SJSA1 (cell line): ENCODE results near the gene PEPD. TPM values are rescaled to one million over a fixed set of nuclear protein-coding genes. Genes with fewer than 3 reads are reported as not detected.
A peak's percentile ranks its signal among the peaks of the same experiment; 100 is the strongest.
"Not testable (repeated sequence)": the region's sequence is repeated elsewhere in the genome, so short reads cannot be mapped to it uniquely, and the experiment has no call there.

Experiments
- DNase-seq, 2 experiments: peaks; one replicate each; pipeline ENCODE4 v3.0.0-alpha.2; 2015 to 2020; ENCODE audit warnings: low spot score in 2 of 2, low read depth in 1 of 2
- H3K27ac ChIP-seq: fragments of 250-450 bp; sonication (Bioruptor Pico); 2 replicates; pipeline ENCODE4 v1.5.1; 2020; ENCODE audit warnings: mild to moderate bottlenecking, moderate library complexity
- H3K27me3 ChIP-seq: fragments of 250-450 bp; sonication (Bioruptor Pico); replicated peaks from 2 replicates; pipeline ENCODE4 v1.5.1; 2020; ENCODE audit warnings: mild to moderate bottlenecking, moderate library complexity
- H3K36me3 ChIP-seq: fragments of 250-450 bp; sonication (Bioruptor Pico); 2 replicates; pipeline ENCODE4 v1.5.1; 2020; ENCODE audit warnings: mild to moderate bottlenecking
- H3K4me1 ChIP-seq: fragments of 250-450 bp; sonication (Bioruptor Pico); replicated peaks from 2 replicates; pipeline ENCODE4 v1.6.1; 2021; ENCODE audit warnings: mild to moderate bottlenecking
- H3K4me3 ChIP-seq: fragments of 250-450 bp; sonication (Bioruptor Pico); 2 replicates; pipeline ENCODE4 v1.5.1; 2020; ENCODE audit warnings: mild to moderate bottlenecking
- H3K9me3 ChIP-seq: fragments of 250-450 bp; sonication (Bioruptor Pico); replicated peaks from 2 replicates; pipeline ENCODE4 v1.5.1; 2020; ENCODE audit warnings: mild to moderate bottlenecking
- total RNA-seq: library from RNA; depleted of rRNA; stranded (reverse); fragments of >200 nt; shearing (Covaris generic); gene quantifications from 2 replicates; pipeline ENCODE4 v1.2.3, GENCODE V29; 2014

Gene PEPD
- total RNA-seq, 1 experiment from 2014 or later: 137 TPM

DNA sequence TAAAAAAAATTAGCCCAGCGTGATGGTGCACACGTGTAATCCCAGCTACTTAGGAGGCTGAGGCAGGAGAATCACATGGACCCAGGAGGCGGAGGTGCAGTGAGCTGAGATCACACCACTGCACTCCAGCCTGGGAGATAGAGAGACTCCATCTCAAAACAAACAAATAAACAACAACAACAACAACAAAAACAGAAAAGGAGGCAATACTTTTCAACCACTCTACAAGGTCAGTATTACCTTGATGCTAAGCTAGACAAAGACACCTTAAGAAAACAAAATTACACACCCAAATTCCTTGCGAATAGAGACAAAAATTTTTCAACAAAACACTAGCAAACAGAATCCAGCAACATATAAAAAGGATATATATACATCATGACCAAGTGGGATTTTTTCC lies 39.7 kb downstream of the PEPD start:
- Histone ChIP-seq H3K4me3 (no peak overlapping the region), H3K27me3 (no peaks in the 10 kb centered on the region), H3K27ac (no peak overlapping the region), H3K4me1 (peaks cover 17% of the 10 kb centered on the region), H3K9me3 (peaks cover 8% of the 10 kb centered on the region), H3K36me3 (peaks cover 42% of the 10 kb centered on the region)
- DNase-seq: no peak

GRCh38 chr19:33479570-33479969 lies 42.0 kb downstream of the PEPD start:
- H3K36me3 ChIP-seq: peaks cover 46% of the 10 kb centered on the region
- not testable (repeated sequence) for DNase-seq, H3K27ac ChIP-seq, H3K9me3 ChIP-seq, H3K4me3 ChIP-seq, H3K27me3 ChIP-seq
- H3K4me1 ChIP-seq: peaks cover 40% of the 10 kb centered on the region

GRCh38 chr19:33477781-33478180 lies 43.8 kb downstream of the PEPD start:
- peaks cover 44% of the 10 kb centered on the region for H3K36me3 ChIP-seq
- H3K4me3 ChIP-seq: no peak overlapping the region
- no peaks in the 10 kb centered on the region for H3K27me3 ChIP-seq
- peaks cover 58% of the 10 kb centered on the region for H3K4me1 ChIP-seq
- H3K9me3 ChIP-seq: peaks cover 8% of the 10 kb centered on the region
- peak; percentile 89 for DNase-seq
- peak overlapping the region; percentile 96 for H3K27ac ChIP-seq

- Histone ChIP-seq H3K36me3 (peaks cover 56% of the 10 kb centered on the region), H3K27ac (peak overlapping the region; percentile 96), H3K4me3 (no peak overlapping the region), H3K27me3 (no peaks in the 10 kb centered on the region), H3K9me3 (peaks cover 8% of the 10 kb centered on the region), H3K4me1 (peaks cover 62% of the 10 kb centered on the region)
- DNase-seq: peak in 1 of 2 experiments; percentile 43
Measured at GRCh38 chr19:33476151-33476707, 45.4 kb downstream of the PEPD start.

DNA sequence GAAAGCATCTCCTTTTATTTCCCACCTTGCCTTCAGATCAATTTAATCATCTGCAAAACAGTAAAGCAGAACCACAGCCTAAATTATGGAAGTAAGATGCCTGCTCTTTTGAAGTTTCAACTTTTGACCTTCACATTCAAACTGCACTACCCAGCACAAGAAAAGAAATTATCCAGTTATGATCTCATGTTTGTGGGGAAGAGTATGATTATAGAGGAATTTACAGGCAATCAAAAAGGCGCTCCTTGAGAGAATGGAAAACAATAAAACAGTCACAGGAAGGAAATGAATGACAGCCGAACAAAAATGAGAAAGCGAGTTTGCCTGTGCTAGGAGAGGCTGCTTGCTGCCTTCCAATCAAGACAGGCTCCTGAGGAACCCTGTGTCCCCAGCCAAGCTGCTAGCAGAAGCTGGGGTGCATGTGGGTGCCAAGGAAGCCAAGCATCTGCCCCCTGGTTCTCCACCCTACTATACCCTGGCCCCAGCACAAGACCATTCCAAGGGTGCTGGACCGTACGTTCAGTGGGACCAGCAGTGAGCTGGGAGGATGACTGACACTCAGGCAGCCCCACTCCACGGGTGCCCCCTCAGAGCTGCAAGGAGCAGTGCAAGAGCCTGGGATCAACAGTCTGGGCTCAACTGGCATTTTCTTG lies 47.8 kb downstream of the PEPD start:
- Histone ChIP-seq H3K9me3 (peaks cover 1% of the 10 kb centered on the region; the same call in 1 of the 2 replicates), H3K27ac (peak overlapping the region; percentile 98), H3K36me3 (peaks cover 42% of the 10 kb centered on the region), H3K4me1 (peaks cover 62% of the 10 kb centered on the region), H3K27me3 (no peaks in the 10 kb centered on the region), H3K4me3 (no peak overlapping the region)
- DNase-seq: peak; percentile 44 to 86

DNA sequence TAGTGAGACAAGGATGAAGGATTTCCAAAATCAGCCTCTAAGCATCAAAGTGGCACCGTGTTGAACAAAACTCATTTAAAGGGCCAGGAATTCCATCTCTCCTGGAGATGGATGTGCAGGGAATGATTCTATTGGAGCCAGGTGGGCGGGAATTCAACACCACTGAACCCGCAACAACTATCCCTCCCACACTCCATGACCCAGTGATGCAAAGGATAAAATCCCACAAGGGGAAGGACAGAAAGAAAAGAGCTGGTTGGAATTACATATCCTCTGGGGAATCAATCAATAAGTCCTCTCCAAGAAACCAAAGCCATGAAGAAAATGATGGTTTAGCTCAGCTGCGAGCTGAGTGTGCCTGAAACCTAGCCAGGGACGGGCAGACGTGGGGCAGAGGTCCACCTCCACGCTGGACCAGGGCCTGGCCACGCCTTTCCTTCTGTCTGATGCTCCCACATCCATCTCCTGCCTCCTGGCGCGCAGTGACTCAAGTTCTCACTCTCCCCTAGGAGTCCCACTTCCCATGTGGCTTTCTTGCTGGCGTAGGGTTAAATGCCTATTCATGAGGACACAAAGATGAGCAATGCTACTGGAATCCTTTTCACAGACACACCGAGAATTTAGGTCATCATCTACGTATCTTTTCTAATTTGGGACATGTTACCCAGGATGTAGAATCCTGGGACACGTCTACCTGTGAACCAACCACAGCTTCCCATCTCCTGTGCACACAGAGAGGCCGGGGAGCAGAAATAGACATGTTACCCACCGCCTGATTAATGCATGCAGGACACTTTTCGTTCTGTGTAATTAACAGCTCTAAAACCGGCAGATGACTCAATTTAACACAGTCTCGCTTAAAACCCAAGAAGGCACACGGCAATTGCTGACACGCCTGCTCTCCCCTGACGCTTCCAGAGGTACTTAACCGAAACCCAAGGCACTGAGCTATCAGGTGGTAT lies 48.6 kb downstream of the PEPD start:
- peaks cover 56% of the 10 kb centered on the region for H3K4me1 ChIP-seq
- peaks cover 39% of the 10 kb centered on the region for H3K36me3 ChIP-seq
- H3K27ac ChIP-seq: peak overlapping the region; percentile 98
- peak; percentile 91 to 94 for DNase-seq
- H3K4me3 ChIP-seq: no peak overlapping the region
- H3K27me3 ChIP-seq: no peaks in the 10 kb centered on the region
- no peaks in the 10 kb centered on the region for H3K9me3 ChIP-seq

DNA sequence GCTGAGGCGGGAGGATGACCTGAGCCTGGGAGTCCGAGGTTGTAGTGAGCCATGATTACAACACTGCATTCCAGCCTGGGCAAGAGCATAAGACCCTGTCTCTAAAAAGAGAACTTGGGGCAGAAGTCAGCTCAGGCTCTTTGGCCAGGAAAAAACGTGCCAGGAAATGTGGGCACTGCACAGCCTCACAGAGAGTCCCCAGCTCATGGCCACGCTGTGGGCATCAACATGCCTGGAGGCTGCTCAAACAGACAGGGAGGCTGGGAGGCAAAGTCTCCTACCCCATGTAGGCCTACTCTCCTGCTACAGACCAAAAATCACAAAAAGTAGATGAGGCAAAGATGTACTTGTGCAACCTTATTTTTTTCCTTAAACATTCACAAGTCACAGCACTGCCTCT lies 49.4 kb downstream of the PEPD start:
- Histone ChIP-seq H3K27me3 (no peaks in the 10 kb centered on the region), H3K4me3 (no peak overlapping the region), H3K27ac (0 out of 2 replicates have a peak overlapping the region, but pooled peaks have one; percentile 1), H3K36me3 (peaks cover 37% of the 10 kb centered on the region), H3K9me3 (no peaks in the 10 kb centered on the region), H3K4me1 (peaks cover 49% of the 10 kb centered on the region)
- DNase-seq: peak in 1 of 2 experiments; percentile 18

- no peak overlapping the region for H3K4me3 ChIP-seq
- H3K9me3 ChIP-seq: no peaks in the 10 kb centered on the region
- no peak overlapping the region for H3K27ac ChIP-seq
Measured at GRCh38 chr19:33471111-33471996, 50.2 kb downstream of the PEPD start.

GRCh38 chr19:33470686-33471085 lies 50.9 kb downstream of the PEPD start:
- Histone ChIP-seq H3K4me3 (no peak overlapping the region), H3K4me1 (peaks cover 34% of the 10 kb centered on the region), H3K9me3 (no peaks in the 10 kb centered on the region), H3K27ac (no peak overlapping the region), H3K36me3 (peaks cover 30% of the 10 kb centered on the region), H3K27me3 (no peaks in the 10 kb centered on the region)
- DNase-seq: peak in 1 of 2 experiments; percentile 24

More at GRCh38 chr19:33471111-33471996, 50.2 kb downstream of the PEPD start:
- DNase-seq: peak in 1 of 2 experiments; percentile 19
- Histone ChIP-seq H3K27me3 (no peaks in the 10 kb centered on the region), H3K4me1 (peaks cover 40% of the 10 kb centered on the region), H3K36me3 (peaks cover 29% of the 10 kb centered on the region)

DNA sequence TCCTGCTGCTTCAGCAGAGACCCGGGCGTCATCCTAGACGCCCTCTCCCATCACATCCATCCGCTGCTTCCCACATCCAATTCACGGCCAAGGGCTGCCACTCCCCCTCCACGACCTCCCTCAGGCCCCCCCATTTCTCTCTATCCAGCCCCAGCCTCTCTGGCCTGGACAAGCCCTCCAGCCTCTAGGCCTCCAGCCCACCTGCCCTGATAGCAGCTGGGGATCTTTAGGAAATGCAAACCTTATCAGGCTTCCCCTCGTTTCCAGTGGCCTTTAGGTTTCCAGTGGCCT lies 51.6 kb downstream of the PEPD start:
- peaks cover 27% of the 10 kb centered on the region for H3K4me1 ChIP-seq
- peaks cover 33% of the 10 kb centered on the region for H3K36me3 ChIP-seq
- DNase-seq: peak in 1 of 2 experiments; percentile 25
- H3K4me3 ChIP-seq: no peak overlapping the region
- no peaks in the 10 kb centered on the region for H3K27me3 ChIP-seq
- no peaks in the 10 kb centered on the region for H3K9me3 ChIP-seq
- H3K27ac ChIP-seq: no peak overlapping the region

DNA sequence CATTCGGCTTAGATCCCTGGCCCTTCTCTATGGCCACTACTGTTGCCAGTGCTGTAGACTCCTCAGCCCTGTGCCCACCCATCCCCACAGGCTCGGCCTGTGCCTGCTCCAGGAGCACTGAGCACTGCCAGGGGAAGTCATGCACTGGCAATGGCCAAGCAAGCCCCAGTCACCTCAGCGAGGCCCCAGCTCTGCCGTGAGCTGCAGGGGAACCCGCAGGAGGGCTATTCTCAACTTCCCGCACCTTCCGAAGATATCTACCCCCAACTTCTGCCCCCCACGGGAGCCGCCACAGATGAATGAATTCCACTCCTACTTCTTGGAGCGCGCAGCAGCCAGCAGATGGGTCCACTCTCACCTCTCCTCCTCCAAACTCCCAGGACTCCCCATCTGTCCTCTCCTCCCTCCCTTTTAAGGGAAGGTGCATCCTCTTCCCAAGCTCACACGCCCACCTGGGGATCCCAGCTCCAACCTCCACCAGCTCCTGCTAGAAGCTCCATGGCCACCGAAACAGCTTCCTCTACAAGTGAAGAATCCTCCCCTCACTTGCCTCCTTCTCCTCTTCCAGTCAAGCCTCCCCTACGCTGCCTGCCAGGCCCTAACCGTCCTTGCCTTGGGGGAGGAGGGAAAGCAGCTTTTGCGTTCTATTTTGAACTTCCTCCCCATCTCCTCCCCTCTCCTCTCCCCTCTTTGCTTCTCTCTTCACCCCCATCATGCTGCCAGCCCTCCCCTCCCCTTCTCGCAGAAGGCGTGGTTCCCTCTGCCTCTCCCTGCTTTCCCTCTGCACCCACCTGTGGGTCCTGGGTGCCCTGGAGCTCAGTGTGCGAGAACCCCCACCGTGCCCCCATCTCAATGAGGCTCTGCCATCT lies 52.2 kb downstream of the PEPD start:
- Histone ChIP-seq H3K27me3 (no peaks in the 10 kb centered on the region), H3K36me3 (peaks cover 32% of the 10 kb centered on the region), H3K9me3 (no peaks in the 10 kb centered on the region), H3K4me3 (no peak overlapping the region), H3K4me1 (peaks cover 21% of the 10 kb centered on the region), H3K27ac (no peak overlapping the region)
- DNase-seq: peak in 1 of 2 experiments; percentile 34

DNA sequence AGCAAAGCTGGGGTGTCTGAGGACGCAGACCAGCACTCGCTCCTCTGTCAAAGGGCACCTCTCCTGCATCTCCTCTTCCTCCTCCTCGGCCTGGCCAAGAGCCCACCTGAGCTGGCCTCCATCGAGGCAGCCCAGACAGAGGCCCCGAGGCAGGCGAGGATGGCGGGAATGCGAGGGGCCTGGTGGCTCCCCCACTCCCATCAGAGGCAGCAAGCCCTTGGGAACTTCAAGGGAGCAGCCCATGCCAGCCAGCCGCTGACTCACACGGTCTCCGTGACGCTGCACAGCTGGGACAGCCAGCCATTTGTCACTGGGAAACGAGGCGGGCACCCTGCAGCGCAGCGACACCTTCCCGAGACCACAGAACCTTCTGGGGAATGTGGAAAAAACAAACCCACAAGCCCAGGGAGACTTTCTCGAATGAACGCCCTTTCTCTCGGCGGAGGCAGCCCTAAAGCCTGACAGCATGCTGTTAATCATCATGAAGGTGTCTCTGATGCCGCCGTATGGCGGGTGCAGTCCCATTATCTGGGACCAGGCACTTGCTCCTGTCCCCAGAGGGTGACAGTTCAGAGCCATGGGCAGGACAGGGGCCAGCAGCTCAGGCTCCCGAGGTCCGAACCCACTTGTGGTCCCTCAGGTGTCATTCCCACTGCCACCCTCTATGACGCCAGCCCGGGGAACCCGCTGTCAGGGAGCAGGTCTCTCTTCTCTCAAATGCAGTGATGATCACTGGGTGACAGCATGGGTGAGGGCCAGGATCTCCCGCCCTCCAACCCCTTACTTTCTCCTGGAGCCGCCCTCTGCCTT lies 53.0 kb downstream of the PEPD start:
- no peak overlapping the region for H3K27ac ChIP-seq

More for the DNA sequence above, 53.0 kb downstream of the PEPD start:
- DNase-seq: peak in 1 of 2 experiments; percentile 41
- Histone ChIP-seq H3K4me1 (peaks cover 12% of the 10 kb centered on the region), H3K9me3 (no peaks in the 10 kb centered on the region), H3K4me3 (no peak overlapping the region), H3K36me3 (peaks cover 35% of the 10 kb centered on the region), H3K27me3 (no peaks in the 10 kb centered on the region)
